AG10803 (cell line): ENCODE measurements around the gene SOX5.

Source experiments
- DNase-seq: peaks from one replicate; pipeline ENCODE4 v3.0.0; 2010; ENCODE audit warnings: low read depth
- H3K4me3 ChIP-seq: 2 replicates; pipeline ENCODE4 v1.5.1; 2011; ENCODE audit warnings: mild to moderate bottlenecking, low read length, control low read depth
- TF ChIP-seq, protein P1 (sequence below): conservative IDR thresholded peaks from 2 replicates; pipeline ENCODE4 v1.5.1; 2011; ENCODE audit warnings: mild to moderate bottlenecking, low read length, control low read depth, inconsistent platforms

Gene SOX5

GRCh38 chr12:23631786-23632377 lies 317.6 kb downstream of the SOX5 start:
- no peak overlapping the region for H3K4me3 ChIP-seq
- DNase-seq = no peak
- TF ChIP-seq, protein P1, sequence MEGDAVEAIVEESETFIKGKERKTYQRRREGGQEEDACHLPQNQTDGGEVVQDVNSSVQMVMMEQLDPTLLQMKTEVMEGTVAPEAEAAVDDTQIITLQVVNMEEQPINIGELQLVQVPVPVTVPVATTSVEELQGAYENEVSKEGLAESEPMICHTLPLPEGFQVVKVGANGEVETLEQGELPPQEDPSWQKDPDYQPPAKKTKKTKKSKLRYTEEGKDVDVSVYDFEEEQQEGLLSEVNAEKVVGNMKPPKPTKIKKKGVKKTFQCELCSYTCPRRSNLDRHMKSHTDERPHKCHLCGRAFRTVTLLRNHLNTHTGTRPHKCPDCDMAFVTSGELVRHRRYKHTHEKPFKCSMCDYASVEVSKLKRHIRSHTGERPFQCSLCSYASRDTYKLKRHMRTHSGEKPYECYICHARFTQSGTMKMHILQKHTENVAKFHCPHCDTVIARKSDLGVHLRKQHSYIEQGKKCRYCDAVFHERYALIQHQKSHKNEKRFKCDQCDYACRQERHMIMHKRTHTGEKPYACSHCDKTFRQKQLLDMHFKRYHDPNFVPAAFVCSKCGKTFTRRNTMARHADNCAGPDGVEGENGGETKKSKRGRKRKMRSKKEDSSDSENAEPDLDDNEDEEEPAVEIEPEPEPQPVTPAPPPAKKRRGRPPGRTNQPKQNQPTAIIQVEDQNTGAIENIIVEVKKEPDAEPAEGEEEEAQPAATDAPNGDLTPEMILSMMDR = no peak

GRCh38 chr12:23630524-23630923 lies 318.9 kb downstream of the SOX5 start:
- TF ChIP-seq, protein P1 = no peak
- H3K4me3 ChIP-seq = no peak overlapping the region
- no peak for DNase-seq

GRCh38 chr12:23628806-23629205 lies 320.7 kb downstream of the SOX5 start:
- no peak for DNase-seq
- TF ChIP-seq, protein P1 = no peak
- H3K4me3 ChIP-seq = no peak overlapping the region

DNA sequence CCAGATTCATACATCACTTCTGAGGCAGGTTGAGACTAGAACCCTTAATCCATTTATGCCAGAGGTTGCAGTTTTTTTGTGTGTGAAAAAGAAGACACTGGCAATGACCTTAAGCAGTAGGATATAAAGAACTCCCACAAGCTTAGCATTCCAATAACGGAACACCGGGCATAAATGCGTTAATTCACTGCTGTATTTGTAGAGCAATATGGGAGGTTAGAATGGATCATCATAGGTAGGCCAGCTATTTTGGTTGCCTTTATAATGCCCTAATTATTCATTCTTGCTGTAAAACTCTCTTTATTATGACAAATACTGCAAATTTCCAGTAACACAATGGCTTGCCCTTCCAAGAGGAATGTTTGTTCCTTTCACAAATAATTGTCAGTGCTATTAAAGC lies 322.7 kb downstream of the SOX5 start:
- DNase-seq = no peak
- no peak overlapping the region for H3K4me3 ChIP-seq
- TF ChIP-seq, protein P1 = no peak

DNA sequence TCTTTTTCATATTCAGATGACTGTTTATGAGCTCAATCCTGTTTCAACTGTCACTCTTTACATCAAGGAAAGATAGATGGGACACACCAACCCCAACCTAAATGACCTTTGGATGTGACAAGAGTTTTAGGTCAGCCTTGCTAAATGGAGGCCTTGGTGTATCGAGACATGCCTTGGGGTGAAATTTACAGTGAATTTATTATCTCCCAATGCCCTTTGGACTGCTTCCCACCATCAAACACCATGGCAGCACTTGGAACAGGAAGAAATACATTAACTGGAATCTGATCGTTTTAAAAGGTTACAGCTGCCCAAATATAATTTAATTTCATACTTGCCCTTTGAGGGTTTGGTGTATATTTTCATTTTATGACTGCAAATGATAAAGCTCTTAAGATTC lies 327.6 kb downstream of the SOX5 start:
- no peak for DNase-seq
- TF ChIP-seq, protein P1 = no peak
- no peak overlapping the region for H3K4me3 ChIP-seq

- DNase-seq = no peak
- no peak overlapping the region for H3K4me3 ChIP-seq
- TF ChIP-seq, protein P1 = no peak
These were observed 330.8 kb downstream of the SOX5 start for GRCh38 chr12:23618718-23619117.

GRCh38 chr12:23617749-23618148 lies 331.7 kb downstream of the SOX5 start:
- TF ChIP-seq, protein P1 = no peak
- H3K4me3 ChIP-seq = no peak overlapping the region
- no peak for DNase-seq
